HG03045 (cell line): ENCODE data around the gene PIEZO1.

ENCODE experiments used
- ATAC-seq: cut with Tn5 transposase; IDR thresholded peaks from one replicate; pipeline ENCODE4 v1.9.1; 2021; ENCODE audit warnings: mild to moderate bottlenecking, moderate library complexity; ENCODE audit not compliant: unreplicated experiment

Gene PIEZO1

GRCh38 chr16:88754912-88755744, 29.9 kb downstream of the PIEZO1 start:
- ATAC-seq = no peak

GRCh38 chr16:88754109-88754911, 30.7 kb downstream of the PIEZO1 start:
- no peak for ATAC-seq

GRCh38 chr16:88753602-88754001, 31.4 kb downstream of the PIEZO1 start:
- no peak for ATAC-seq

DNA sequence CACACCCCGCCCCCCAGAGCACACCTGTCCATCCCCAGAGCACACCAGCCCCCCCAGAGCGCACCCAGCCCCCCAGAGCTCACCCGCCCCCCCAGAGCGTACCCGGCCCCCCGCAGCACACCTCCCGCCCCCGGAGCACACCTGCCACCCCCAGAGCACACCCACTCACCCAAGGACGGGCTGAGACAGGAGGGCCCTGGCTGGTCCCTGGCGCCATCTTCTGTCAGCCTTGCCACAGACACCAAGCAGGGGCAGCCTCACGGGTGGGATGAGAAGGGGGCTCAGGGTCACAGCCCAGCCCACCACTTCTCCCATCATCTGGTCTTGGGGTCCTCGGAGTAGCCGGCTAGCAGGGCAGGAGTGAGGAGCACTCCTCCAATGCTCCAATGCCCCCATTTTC, 31.8 kb downstream of the PIEZO1 start:
- no peak for ATAC-seq

DNA sequence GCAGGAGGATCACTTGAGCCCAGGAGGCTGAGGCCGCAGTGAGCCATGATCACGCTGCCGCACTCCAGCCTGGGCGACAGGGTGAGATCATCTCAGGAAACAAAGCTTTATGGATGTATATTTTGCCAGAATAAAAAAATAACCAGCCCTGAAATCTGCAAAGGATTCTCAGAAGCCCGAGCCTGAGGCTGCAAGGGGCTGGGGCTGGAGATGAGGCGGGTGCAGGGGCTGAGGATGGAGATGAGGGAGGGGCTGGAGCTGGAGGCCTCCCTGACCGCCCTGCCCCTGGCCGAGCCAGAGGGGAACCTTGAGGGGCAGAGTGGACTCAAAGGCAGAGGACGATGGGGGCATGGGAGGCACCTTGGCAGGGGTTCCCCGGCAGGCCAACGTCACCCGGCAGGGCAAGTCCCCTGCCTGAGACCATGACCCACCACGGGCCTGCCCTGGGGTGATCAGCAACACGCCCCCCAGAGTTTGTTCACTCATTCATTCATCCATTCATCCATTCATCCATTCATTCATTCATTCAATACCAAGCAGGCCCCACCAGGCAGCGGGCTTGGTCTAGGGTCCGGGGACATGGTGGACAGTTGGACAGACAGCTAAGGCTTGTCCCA, 32.5 kb downstream of the PIEZO1 start:
- ATAC-seq = no peak

- ATAC-seq = no peak
These were observed 34.2 kb downstream of the PIEZO1 start for GRCh38 chr16:88750854-88751253.

GRCh38 chr16:88749358-88749757, 35.7 kb downstream of the PIEZO1 start:
- no peak for ATAC-seq

GRCh38 chr16:88748364-88748763, 36.7 kb downstream of the PIEZO1 start:
- no peak for ATAC-seq

DNA sequence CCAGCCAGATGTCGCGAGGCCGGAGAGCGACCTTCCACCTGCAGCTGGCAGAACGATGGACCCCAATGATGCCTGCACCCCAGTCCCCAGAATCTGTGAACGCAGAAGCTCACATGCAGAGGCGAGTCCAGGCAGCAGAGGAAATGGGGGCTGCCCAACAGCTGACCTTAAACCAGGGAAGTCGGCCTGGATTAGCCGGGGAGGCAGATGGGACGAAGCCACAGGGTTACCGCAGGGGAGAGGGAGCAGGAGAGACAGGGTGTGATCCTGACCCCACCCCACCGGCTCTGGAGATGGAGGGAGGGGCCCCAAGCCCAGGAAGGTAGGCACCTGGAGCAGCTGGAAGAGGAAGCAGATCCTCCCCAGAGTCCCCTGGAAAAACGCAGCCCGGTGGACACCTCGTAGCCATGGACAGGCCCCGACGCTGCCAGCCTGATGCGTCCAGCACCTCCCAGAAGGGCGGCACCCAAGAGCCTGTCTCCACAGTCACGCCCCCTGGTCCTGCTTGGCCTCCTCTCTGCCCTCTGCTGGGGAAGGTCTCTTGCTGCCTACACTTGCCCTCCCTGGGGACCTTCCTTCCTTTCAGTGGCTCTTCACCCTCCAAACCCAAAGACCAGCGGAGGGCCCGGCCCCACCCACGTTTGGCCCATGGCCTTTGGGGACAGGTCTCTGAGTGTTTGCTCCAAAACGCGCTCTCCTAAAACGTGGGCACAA, 37.3 kb downstream of the PIEZO1 start:
- ATAC-seq = no peak

DNA sequence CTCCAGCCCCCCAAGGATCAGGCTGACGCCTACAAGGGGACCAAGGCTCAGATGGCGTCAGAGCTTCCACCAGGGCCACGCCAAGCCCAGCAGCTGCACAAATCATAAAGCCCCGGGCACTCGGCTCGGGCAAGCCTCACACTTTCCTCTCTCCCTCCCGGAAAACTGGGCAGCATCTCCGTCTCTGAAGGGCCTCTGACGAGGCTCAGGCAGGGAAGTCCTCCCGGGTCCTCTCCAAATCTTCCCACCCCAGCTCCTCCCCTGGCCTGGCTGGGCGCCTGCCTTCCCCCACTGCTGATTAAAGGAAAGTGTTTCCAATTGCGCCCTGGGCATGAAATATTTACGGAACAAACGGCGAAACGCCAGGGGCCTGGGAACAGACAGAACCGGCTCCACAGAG, 38.5 kb downstream of the PIEZO1 start:
- no peak for ATAC-seq

DNA sequence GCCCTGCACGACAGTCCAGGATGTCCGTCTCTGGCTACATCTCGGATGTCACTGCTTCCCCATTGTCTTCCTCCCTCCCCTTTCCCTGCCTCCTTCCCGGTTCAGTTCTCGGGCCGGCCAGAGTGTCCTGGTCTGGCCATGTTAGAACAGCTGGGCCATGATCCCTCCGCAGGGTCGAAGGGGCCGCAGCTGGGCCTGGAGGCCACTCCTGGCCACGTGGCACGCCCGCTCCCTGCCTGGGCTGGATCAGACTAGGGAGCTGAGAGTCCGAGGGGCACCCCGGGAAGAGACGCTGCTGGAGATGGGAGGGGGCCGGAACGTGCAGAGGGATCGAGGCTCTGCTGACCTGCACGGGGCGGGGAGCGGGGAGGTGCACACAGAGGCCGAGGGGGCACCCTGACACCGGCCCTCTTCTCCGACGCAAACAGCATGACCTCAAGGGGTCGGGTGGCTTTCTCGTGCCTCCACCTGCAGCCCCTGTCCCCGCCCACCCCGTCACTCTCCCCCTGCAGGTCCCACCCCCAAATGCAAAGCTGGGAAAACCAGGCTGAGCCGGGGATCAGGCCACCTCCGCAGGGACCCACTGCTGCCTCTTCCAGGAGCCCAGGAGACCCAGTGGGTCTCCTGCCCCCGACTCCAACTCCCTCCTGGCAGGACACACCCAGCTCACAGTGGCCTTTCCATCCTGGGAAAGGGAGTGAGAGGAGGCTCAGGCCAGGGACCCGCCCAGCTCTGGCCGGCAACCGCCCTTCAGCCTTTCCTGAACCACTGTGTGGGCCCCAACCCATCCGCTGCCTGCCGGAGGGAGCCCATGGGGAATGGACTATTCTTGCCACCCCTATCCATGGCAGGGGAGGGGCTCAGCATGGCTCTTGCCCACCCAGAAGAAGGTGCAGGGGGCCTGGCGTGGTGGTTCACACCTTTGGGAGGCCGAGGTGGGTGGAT, 40.2 kb downstream of the PIEZO1 start:
- no peak for ATAC-seq

DNA sequence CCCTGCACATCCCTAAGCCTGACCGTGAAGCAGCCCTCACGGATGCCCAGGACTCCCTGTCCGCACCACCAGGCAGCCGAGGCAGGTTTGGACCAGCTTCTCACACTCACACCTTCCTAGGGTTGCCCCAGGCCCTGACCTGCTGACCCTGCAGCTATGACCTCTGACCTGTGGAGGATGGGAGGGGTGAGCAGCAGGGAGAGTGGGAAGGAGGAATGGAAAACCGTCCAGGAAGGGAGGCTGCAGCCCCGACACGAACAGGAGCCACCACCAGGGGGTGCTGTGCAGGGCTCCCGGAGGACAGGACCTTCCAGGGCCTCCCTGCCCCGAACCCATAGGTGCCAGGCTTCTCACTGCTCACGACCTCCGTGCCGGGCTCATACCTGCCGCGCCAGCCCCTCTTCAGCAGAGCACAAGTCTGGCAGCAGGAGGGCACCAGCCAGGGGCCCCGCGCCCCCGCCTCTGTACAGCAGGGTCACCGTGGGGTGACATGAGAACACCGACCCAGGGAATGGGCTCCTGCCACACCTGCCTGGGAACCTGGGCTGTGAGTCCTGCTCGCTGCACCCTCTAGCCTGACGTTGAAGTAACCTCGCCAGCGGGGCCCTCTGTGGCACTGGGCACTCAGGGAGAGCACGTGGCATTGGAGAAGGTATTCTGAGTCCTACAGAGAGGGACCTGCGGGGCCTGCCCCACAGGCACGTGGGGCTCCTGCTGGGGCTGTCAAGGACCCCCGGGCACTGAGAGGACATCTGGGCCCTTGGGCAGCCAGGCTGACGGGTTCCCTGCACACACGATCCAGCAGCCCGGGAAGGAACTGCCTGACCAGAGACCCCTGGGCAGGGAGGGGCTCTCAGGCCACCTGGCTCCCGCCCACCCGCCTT, 41.1 kb downstream of the PIEZO1 start:
- no peak for ATAC-seq

GRCh38 chr16:88742896-88743605, 42.0 kb downstream of the PIEZO1 start:
- ATAC-seq = no peak

DNA sequence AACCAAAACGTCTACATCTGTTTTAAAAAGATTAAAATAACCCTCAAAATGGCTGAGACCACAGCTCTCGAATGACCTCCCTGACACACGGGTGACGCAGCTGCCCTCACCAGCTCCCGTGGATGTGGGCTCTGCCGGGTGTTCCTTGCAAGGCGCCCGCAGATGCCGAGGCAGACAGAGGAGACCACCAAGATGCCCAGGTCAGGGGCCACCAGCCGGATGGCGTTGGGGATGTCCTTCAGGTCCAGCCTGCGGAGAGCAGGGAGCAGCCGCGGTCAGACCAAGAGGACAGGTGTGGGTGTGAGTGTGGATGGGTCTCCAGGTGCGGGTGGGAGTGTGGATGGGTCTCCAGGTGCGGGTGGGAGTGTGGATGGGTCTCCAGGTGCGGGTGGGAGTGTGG, 43.7 kb downstream of the PIEZO1 start:
- no peak for ATAC-seq

DNA sequence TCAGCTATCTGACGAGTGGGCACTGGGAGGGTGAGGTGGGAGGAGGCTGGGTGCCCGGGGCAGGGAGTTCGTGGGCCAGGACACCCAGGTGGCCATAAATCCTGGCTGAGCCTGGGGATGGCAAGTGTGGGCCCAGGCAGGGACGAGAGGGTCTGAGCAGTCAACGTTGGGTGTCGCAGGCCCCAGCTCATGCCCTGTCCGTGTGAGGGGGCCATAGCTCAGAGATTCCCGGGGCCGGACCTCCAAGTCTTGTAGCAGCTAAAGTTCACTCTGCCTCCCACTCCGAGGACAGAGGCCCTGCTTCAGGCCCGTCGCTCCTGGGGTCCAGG, 44.3 kb downstream of the PIEZO1 start:
- ATAC-seq = no peak

DNA sequence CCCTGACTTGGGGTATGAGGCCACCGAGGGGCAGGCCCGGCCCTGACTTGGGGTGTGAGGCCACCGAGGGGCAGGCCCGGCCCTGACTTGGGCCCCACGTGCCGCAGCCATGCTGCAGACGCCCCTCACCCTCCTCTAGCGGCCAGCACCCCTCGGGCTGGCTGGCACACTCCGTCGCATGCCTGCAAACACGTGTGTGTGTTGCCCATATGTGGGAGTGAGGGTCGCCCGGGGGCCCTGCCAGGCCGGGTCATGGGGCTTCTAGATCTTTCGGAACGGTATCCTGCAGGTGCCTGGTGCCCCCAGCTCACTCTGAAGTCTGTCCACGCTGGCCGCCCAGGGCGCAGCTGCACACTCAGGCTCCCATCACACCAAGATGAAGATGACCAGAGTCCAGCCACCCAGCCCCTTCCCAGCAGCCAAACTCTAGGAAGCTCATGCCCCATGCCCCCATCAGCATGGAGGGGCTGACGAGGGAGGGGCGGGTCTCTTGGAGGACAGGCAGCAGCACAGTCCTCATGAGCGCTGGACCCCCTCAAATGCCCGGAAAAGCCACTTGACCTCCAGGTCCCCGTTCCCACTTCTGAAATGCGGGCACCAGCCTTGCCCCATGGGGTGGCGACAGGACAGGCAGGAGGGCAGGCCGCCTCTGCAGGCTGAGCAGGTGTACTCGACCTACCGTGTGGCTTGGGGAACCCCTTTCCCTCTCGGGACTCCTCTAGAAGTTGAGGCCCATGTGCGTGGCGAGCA, 44.9 kb downstream of the PIEZO1 start:
- no peak for ATAC-seq

DNA sequence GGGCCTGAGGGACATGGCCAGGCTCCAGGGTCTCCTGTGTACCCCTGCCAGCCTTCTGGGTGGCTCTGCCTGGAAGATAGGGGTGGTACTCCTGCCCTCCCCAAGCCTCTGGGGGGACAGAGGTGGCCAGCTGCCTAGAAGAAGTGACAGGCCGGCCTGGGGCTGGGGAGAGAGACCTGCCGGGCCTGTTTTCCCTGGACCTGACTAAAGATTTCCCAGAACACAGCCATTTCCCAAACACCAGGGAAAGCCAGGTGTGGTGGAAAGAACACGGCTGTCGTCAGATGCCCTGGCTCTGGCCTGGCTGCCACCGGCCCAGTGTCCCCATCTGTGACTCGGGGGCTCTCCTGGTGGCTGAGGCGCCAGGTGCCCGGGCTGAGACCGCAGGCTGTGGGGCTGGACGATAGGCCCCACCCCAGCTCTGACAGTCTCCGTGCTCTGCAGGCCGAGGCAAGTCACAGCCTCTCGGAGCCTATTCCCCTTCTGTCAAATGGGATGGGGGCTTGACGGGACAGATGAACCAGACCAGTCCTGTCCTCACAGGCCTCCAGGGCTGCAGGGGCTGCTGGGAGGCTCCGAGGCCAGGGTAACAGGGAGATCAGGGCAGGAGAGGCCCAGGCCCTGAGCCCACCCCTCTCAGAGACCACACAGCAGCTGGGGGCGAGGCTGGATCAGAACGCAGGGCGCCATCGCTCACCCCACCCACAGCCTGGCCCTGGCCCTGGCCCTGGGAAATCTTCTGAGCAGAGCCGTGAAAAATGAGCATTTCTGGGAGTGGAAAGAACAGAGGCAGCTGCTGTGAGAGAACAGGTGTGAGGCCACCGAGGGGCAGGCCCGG, 45.7 kb downstream of the PIEZO1 start:
- no peak for ATAC-seq
